ENCODE results near the gene ALAS1.

Gene ALAS1

DNA sequence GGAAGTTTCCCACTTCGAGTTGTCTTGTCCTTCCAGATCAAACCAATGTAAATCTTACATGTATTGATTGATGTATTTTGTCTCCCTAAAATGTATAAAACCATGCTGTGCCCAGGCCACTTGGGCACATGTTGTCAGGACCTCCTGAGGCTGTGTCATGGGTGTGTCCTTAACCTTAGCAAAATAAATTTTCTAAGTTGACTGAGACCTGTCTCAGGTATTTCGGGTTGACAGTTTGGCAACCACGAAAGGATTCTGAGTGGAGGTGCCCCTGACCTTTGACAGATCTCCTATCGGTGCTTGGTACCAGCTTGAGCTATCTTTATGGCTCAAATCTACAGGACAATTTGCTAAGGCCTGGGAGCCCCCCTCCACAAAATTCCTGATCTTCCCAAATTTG is 42.0 kb upstream of the ALAS1 start:
- H3K14ac ChIP-seq (ENCODE audit: low read length in 2 of 2) = no peak overlapping the region
- H3K18ac ChIP-seq (ENCODE audit: low read depth in 1 of 2, low read length in 2 of 2) = no peak overlapping the region
- no peak overlapping the region for H2BK12ac ChIP-seq (ENCODE audit: low read length in 2 of 2)
- no peak overlapping the region for H3K27ac ChIP-seq (ENCODE audit: low read length, poor library complexity, severe bottlenecking)
- no peak overlapping the region for H2BK120ac ChIP-seq (ENCODE audit: low read depth, low read length)
- H4K8ac ChIP-seq (ENCODE audit: low read length) = no peak overlapping the region
- H3K4ac ChIP-seq (ENCODE audit: low read depth in 1 of 2, low read length in 2 of 2) = no peak overlapping the region
- H2AFZ ChIP-seq (ENCODE audit: low read depth, low read length) = no peak overlapping the region
- no peaks in the 10 kb centered on the region for H3K36me3 ChIP-seq (ENCODE audit: control insufficient read depth in 1 of 2, insufficient read depth in 2 of 2, low read depth in 1 of 2, low read length in 2 of 2)
- H4K91ac ChIP-seq (ENCODE audit: low read length) = no peak overlapping the region
- no peak for DNase-seq
- no peak overlapping the region for H2AK5ac ChIP-seq (ENCODE audit: low read length, severe bottlenecking)
- H3K9me3 ChIP-seq (ENCODE audit: control insufficient read depth, low read length) = no peaks in the 10 kb centered on the region
- H2BK5ac ChIP-seq (ENCODE audit: low read depth, low read length, poor library complexity, severe bottlenecking) = no peak overlapping the region
- 98% methylated on average over 3 of the region's 4 CpGs for WGBS
- peaks cover 13% of the 10 kb centered on the region for H3K4me1 ChIP-seq (ENCODE audit: control insufficient read depth, insufficient read depth, low read depth, low read length)
- H3K9ac ChIP-seq (ENCODE audit: low read length) = no peak overlapping the region
- H3K4me3 ChIP-seq (ENCODE audit: insufficient read depth in 1 of 2, low read depth in 1 of 2, low read length in 2 of 2) = no peak overlapping the region
- H3K27me3 ChIP-seq (ENCODE audit: control insufficient read depth in 1 of 2, insufficient read depth in 1 of 2, low read length in 2 of 2) = no peaks in the 10 kb centered on the region
- H2BK15ac ChIP-seq (ENCODE audit: low read depth, poor library complexity, severe bottlenecking) = no peak overlapping the region
- H3K79me1 ChIP-seq (replicated peaks; ENCODE audit: low read length, poor library complexity, severe bottlenecking) = peaks cover 13% of the 10 kb centered on the region
- H3K4me2 ChIP-seq (ENCODE audit: low read length, poor library complexity, severe bottlenecking) = no peak overlapping the region
- no peak overlapping the region for H3K23ac ChIP-seq (ENCODE audit: low read length in 2 of 2)

DNA sequence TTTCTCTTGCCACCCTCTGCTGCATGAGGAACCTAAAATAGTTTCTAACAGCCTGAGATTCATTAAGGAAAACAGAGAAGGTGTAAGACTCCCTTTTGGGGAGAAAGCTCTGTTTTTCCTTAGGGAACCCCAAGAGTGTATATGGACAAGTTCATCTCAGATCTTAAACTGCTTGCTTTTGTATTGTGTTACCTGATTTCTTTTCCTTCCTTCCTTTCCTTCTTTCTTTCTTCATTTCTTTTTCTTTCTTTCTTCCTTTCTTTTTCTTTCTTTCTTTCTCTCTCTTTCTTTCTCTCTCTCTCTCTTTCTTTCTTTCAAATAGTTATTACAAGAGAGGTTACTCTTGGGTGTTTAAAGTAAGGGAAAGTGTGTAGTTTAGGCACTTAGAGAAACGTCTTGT is 38.5 kb upstream of the ALAS1 start:
- Histone ChIP-seq H3K27me3 (ENCODE audit: control insufficient read depth in 1 of 2, insufficient read depth in 1 of 2, low read length in 2 of 2) (peaks cover 0 to 3% of the 10 kb centered on the region in 2 experiments), H3K4me1 (ENCODE audit: control insufficient read depth, insufficient read depth, low read depth, low read length) (peaks cover 4% of the 10 kb centered on the region), H2BK15ac (ENCODE audit: low read depth, poor library complexity, severe bottlenecking) (no peak overlapping the region), H3K36me3 (ENCODE audit: control insufficient read depth in 1 of 2, insufficient read depth in 2 of 2, low read depth in 1 of 2, low read length in 2 of 2) (no peaks in the 10 kb centered on the region), H3K27ac (ENCODE audit: low read length, poor library complexity, severe bottlenecking) (no peak overlapping the region), H2BK120ac (ENCODE audit: low read depth, low read length) (no peak overlapping the region), H2AFZ (ENCODE audit: low read depth, low read length) (no peak overlapping the region), H3K79me1 (replicated peaks; ENCODE audit: low read length, poor library complexity, severe bottlenecking) (no peaks in the 10 kb centered on the region), H2BK12ac (ENCODE audit: low read length in 2 of 2) (no peak overlapping the region), H3K18ac (ENCODE audit: low read depth in 1 of 2, low read length in 2 of 2) (no peak overlapping the region), H3K9ac (ENCODE audit: low read length) (no peak overlapping the region), H3K23ac (ENCODE audit: low read length in 2 of 2) (no peak overlapping the region), H2BK5ac (ENCODE audit: low read depth, low read length, poor library complexity, severe bottlenecking) (no peak overlapping the region), H3K4me3 (ENCODE audit: insufficient read depth in 1 of 2, low read depth in 1 of 2, low read length in 2 of 2) (no peak overlapping the region), H3K14ac (ENCODE audit: low read length in 2 of 2) (no peak overlapping the region), H3K9me3 (ENCODE audit: control insufficient read depth, low read length) (no peaks in the 10 kb centered on the region), H2AK5ac (ENCODE audit: low read length, severe bottlenecking) (no peak overlapping the region), H3K4ac (ENCODE audit: low read depth in 1 of 2, low read length in 2 of 2) (no peak overlapping the region), H3K4me2 (ENCODE audit: low read length, poor library complexity, severe bottlenecking) (no peak overlapping the region), H4K91ac (ENCODE audit: low read length) (no peak overlapping the region), H4K8ac (ENCODE audit: low read length) (no peak overlapping the region)
- WGBS = 58% methylated on average over 1 of the region's 1 CpG
- no peak for DNase-seq

DNA sequence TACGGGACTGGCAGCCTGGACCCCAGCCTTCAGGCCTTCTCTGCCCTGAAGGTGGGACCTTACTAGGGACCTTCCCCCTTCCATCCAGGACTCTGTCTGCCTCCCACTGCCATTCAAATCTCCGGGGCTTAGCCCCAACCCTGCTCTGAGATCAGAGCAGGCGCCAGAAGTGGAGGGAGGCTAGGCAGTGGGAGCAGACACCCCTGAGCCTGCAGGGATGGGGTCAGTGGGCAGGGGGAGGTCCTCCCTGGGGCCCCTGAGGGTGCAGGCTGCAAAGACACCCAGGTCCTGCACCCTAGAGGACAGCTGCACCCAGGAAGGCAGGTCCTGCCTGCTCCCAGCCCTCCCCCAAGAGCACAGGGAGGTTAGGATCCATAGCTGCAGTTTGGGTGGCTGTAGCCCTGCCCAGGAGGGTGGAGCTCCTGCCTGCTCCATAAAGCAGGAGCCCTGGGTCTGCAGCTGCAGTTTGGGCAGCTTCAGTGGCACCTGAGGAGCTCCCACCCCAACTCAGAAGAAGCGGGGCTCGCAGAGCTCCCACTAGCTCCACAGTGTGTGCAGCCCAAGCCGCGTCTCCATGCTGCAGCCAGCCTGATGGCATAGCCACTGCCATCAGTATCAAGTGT is 35.6 kb upstream of the ALAS1 start:
- Histone ChIP-seq H3K9ac (ENCODE audit: low read length) (no peak overlapping the region), H2AFZ (ENCODE audit: low read depth, low read length) (no peak overlapping the region), H3K9me3 (ENCODE audit: control insufficient read depth, low read length) (no peaks in the 10 kb centered on the region), H2BK12ac (ENCODE audit: low read length in 2 of 2) (no peak overlapping the region), H2BK120ac (ENCODE audit: low read depth, low read length) (no peak overlapping the region), H4K91ac (ENCODE audit: low read length) (peak overlapping the region; percentile 39), H2BK5ac (ENCODE audit: low read depth, low read length, poor library complexity, severe bottlenecking) (no peak overlapping the region), H2AK5ac (ENCODE audit: low read length, severe bottlenecking) (no peak overlapping the region), H3K4me3 (ENCODE audit: insufficient read depth in 1 of 2, low read depth in 1 of 2, low read length in 2 of 2) (no peak overlapping the region), H3K4ac (ENCODE audit: low read depth in 1 of 2, low read length in 2 of 2) (no peak overlapping the region), H3K27ac (ENCODE audit: low read length, poor library complexity, severe bottlenecking) (no peak overlapping the region), H3K14ac (ENCODE audit: low read length in 2 of 2) (no peak overlapping the region), H3K79me1 (replicated peaks; ENCODE audit: low read length, poor library complexity, severe bottlenecking) (no peaks in the 10 kb centered on the region), H3K23ac (ENCODE audit: low read length in 2 of 2) (no peak overlapping the region), H2BK15ac (ENCODE audit: low read depth, poor library complexity, severe bottlenecking) (no peak overlapping the region), H3K4me1 (ENCODE audit: control insufficient read depth, insufficient read depth, low read depth, low read length) (no peaks in the 10 kb centered on the region), H4K8ac (ENCODE audit: low read length) (no peak overlapping the region), H3K36me3 (ENCODE audit: control insufficient read depth in 1 of 2, insufficient read depth in 2 of 2, low read depth in 1 of 2, low read length in 2 of 2) (no peaks in the 10 kb centered on the region), H3K4me2 (ENCODE audit: low read length, poor library complexity, severe bottlenecking) (no peak overlapping the region), H3K27me3 (ENCODE audit: control insufficient read depth in 1 of 2, insufficient read depth in 1 of 2, low read length in 2 of 2) (peaks cover 0 to 3% of the 10 kb centered on the region in 2 experiments), H3K18ac (ENCODE audit: low read depth in 1 of 2, low read length in 2 of 2) (no peak overlapping the region)
- WGBS = 93% methylated on average over 6 of the region's 7 CpGs
- DNase-seq = no peak

GRCh38 chr3:52167240-52167639 is 30.7 kb upstream of the ALAS1 start:
- Histone ChIP-seq H3K79me1 (replicated peaks; ENCODE audit: low read length, poor library complexity, severe bottlenecking) (no peaks in the 10 kb centered on the region), H3K4me1 (ENCODE audit: control insufficient read depth, insufficient read depth, low read depth, low read length) (no peaks in the 10 kb centered on the region), H2BK120ac (ENCODE audit: low read depth, low read length) (no peak overlapping the region), H3K4ac (ENCODE audit: low read depth in 1 of 2, low read length in 2 of 2) (no peak overlapping the region), H3K23ac (ENCODE audit: low read length in 2 of 2) (no peak overlapping the region), H3K27me3 (ENCODE audit: control insufficient read depth in 1 of 2, insufficient read depth in 1 of 2, low read length in 2 of 2) (peaks cover 0 to 3% of the 10 kb centered on the region in 2 experiments), H3K14ac (ENCODE audit: low read length in 2 of 2) (no peak overlapping the region), H2AK5ac (ENCODE audit: low read length, severe bottlenecking) (no peak overlapping the region), H3K9me3 (ENCODE audit: control insufficient read depth, low read length) (no peaks in the 10 kb centered on the region), H3K9ac (ENCODE audit: low read length) (no peak overlapping the region), H2BK12ac (ENCODE audit: low read length in 2 of 2) (no peak overlapping the region), H3K27ac (ENCODE audit: low read length, poor library complexity, severe bottlenecking) (no peak overlapping the region), H3K36me3 (ENCODE audit: control insufficient read depth in 1 of 2, insufficient read depth in 2 of 2, low read depth in 1 of 2, low read length in 2 of 2) (no peaks in the 10 kb centered on the region), H4K8ac (ENCODE audit: low read length) (no peak overlapping the region), H3K18ac (ENCODE audit: low read depth in 1 of 2, low read length in 2 of 2) (no peak overlapping the region), H2BK15ac (ENCODE audit: low read depth, poor library complexity, severe bottlenecking) (no peak overlapping the region), H4K91ac (ENCODE audit: low read length) (no peak overlapping the region), H2BK5ac (ENCODE audit: low read depth, low read length, poor library complexity, severe bottlenecking) (no peak overlapping the region), H3K4me3 (ENCODE audit: insufficient read depth in 1 of 2, low read depth in 1 of 2, low read length in 2 of 2) (no peak overlapping the region), H2AFZ (ENCODE audit: low read depth, low read length) (no peak overlapping the region), H3K4me2 (ENCODE audit: low read length, poor library complexity, severe bottlenecking) (no peak overlapping the region)
- no peak for DNase-seq
- 54% methylated on average over 9 of the region's 9 CpGs for WGBS
